ENCODE results near the gene MAPK10. TPM values are rescaled to one million over a fixed set of nuclear protein-coding genes. Genes with fewer than 3 reads are reported as not detected.

MAPK10 gene
- total RNA-seq, 6 experiments from 2014 or later, result 0.79 to 1.8 (median 1.1) TPM

DNA sequence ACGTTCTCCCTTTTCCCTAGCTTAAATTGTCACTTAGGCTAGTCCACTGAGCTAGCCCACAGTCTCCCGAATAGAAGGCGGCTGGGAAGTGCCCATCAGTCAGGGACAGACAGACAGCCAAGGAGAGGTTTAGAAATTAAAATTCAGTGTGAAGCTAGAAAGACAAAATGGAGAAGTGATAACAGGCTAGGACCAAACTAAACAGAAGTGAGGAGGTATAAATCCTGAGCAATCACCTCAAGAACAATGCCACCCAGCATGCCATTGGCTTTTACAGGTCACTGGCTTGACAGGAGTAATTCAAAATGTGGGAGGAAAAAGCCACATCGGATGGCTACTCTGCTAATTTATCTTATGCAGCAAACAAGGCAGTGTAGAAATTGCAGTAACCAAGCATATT, 138.9 kb downstream of the MAPK10 start:
- Mint-ChIP-seq H3K9me3 (no peaks in the 10 kb centered on the region), H3K36me3 (ENCODE audit: low read depth) (no peaks in the 10 kb centered on the region), H3K4me3 (no peak overlapping the region)

GRCh38 chr4:86220121-86220520, 139.7 kb downstream of the MAPK10 start:
- TF ChIP-seq CTCF (IDR thresholded peaks at IDR 0.05), result no peak
- peak; percentile 9 for DNase-seq
- peaks cover 1% of the 10 kb centered on the region; the same call in 1 of the 2 replicates for H3K27me3 Mint-ChIP-seq (ENCODE audit: insufficient read depth)
- H3K9me3 Mint-ChIP-seq, result no peaks in the 10 kb centered on the region
- peaks cover 16% of the 10 kb centered on the region for H3K4me1 Mint-ChIP-seq (ENCODE audit: low read depth)
- H3K4me3 Mint-ChIP-seq, result no peak overlapping the region
- no peak overlapping the region for H3K27ac Mint-ChIP-seq
- no peaks in the 10 kb centered on the region for H3K36me3 Mint-ChIP-seq (ENCODE audit: low read depth)

More for the DNA sequence above, 138.9 kb downstream of the MAPK10 start:
- DNase-seq, result no peak
- TF ChIP-seq CTCF (IDR thresholded peaks at IDR 0.05), result no peak
- Mint-ChIP-seq H3K27me3 (ENCODE audit: insufficient read depth) (peaks cover 1% of the 10 kb centered on the region; the same call in 1 of the 2 replicates), H3K4me1 (ENCODE audit: low read depth) (peaks cover 16% of the 10 kb centered on the region), H3K27ac (no peak overlapping the region)

DNA sequence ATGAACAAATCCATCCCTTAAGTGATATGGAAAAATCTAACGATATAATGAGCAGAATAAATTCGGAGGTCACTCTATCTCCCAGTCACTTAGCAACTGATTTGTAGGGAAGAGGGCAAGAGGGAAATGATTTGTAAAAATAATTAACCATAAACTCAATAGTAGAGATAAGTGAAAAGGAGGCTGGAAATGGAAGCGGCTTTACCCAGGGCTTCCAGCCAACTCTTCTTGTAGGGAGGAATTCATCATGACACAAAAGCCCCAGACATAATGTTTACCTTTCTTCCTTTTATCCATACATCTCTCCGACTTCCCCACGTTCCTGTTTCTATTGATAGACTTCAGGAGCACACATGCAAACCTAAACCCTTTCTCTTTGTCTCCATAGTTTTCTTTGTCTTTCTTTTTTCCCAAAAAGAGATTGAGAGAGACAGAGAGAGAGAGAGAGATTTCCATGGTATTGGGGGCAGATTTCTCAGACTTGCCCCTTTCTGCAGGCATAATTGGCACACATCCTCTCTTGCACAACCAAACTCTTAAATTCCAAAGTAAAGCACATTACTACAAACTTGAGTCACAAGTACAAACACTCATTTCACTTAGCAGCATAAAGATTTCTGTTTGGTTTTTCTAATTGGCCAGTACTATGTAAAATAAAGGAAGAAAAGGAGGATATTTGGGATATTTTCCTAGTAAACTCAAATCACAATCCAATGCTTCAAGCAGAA, 140.9 kb downstream of the MAPK10 start:
- peaks cover 4% of the 10 kb centered on the region; the same call in 1 of the 2 replicates for H3K36me3 Mint-ChIP-seq (ENCODE audit: low read depth)
- peaks cover 1% of the 10 kb centered on the region; the same call in 1 of the 2 replicates for H3K27me3 Mint-ChIP-seq (ENCODE audit: insufficient read depth)
- no peak for DNase-seq
- no peak for TF ChIP-seq CTCF (IDR thresholded peaks at IDR 0.05)
- no peak overlapping the region for H3K27ac Mint-ChIP-seq
- peaks cover 6% of the 10 kb centered on the region for H3K9me3 Mint-ChIP-seq
- no peak overlapping the region for H3K4me3 Mint-ChIP-seq
- peaks cover 16% of the 10 kb centered on the region for H3K4me1 Mint-ChIP-seq (ENCODE audit: low read depth)

DNA sequence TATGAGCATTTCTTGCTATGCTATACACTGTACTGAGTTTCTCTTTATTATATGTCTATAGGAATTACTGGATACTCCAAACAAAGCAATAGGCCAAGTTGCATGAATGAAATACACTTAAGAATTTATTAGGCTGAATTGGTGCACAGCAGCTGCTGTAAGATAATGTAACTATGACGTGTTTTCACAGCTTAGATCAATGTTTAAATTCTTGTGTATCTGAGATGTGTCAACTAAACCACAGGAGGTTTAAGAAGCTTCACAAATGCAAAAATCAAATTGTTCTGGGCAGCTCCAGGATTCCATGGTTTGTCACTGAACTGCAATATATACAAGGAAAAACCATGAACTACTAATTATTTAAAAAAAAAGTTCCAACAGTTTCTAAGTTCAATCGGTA, 156.7 kb downstream of the MAPK10 start:
- Mint-ChIP-seq H3K4me3 (no peak overlapping the region), H3K9me3 (no peaks in the 10 kb centered on the region), H3K27me3 (ENCODE audit: insufficient read depth) (no peaks in the 10 kb centered on the region), H3K27ac (no peak overlapping the region), H3K4me1 (ENCODE audit: low read depth) (no peaks in the 10 kb centered on the region), H3K36me3 (ENCODE audit: low read depth) (no peaks in the 10 kb centered on the region)
- TF ChIP-seq CTCF (IDR thresholded peaks at IDR 0.05), result no peak
- no peak for DNase-seq

DNA sequence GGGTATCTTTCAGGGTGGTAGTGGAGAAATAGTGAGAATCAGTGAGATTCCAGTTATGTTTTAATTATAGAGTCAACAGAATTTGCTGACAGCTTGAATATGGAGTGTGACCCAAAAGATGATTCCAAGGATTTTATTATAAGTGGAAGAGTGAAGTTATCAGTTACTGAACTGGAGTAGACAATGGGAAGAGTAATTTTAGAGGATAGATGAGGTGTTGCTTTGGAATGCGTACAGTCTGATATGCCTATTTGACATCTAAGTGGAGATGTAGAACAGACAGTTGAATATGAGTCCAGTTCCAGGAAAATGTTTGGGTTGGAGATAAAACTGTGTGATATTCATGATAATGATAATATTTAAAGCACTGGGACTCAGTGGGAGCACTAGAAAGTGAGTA, 174.2 kb downstream of the MAPK10 start:
- peaks cover 9% of the 10 kb centered on the region; the same call in 1 of the 2 replicates for H3K9me3 Mint-ChIP-seq

More for the DNA sequence above, 174.2 kb downstream of the MAPK10 start:
- no peak overlapping the region for H3K27ac Mint-ChIP-seq
- H3K27me3 Mint-ChIP-seq (ENCODE audit: insufficient read depth), result no peaks in the 10 kb centered on the region; the same call in none of the 2 replicates
- no peak for TF ChIP-seq CTCF (IDR thresholded peaks at IDR 0.05)
- no peak for DNase-seq
- H3K4me1 Mint-ChIP-seq (ENCODE audit: low read depth), result no peaks in the 10 kb centered on the region
- H3K36me3 Mint-ChIP-seq (ENCODE audit: low read depth), result no peaks in the 10 kb centered on the region; the same call in 1 of the 2 replicates
- no peak overlapping the region for H3K4me3 Mint-ChIP-seq
